ENCODE measurements around the gene MDH2.
"Not testable (repeated sequence)": the region's sequence is repeated elsewhere in the genome, so short reads cannot be mapped to it uniquely, and the experiment has no call there.

Gene MDH2

DNA sequence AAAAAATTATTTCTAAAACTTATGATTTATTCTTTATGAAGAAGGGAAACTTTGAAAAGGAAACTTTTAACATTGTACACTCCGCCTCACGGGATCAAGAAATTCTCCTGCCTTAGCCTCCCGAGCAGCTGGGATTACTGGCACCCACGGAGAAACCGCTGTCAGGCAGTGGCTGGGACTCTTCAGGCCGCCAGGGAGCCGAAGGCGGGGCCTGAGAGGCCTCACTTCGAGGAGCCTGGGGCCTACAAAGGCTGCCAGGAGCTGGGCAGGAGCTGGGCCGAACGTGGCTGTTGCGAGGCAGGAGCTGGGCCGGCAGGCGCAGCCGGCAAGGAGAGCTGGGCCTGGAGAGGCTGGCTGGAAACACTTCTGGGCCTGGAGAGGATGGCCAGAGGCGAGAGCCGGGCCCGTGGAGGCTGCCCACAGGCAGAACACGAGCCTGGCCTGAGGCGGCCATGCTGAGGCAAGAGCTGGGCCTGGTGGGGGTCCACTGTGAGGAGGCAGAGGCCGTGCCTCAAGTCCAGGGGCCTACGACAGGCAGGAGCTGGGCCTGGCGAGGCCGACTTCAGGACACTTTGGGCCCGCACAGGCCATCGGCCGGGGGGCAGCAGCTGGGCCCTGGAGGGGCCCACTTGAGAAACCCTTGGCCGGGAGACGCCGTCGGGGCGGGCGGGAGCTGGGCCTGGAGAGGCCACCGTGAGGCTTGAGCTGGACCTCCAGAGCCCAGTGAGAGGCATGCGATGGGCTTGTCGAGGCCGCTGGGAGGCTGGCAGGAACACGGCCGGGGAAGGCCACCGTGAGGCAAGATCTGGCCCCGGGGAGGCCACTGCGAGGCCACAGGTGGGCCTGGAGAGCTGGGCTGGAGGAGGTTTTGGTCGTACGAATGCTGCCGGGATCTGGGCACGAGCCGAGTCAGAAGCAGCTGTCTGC is 23.7 kb downstream of the MDH2 start:
- DNase-seq (ENCODE audit: low read depth in 2 of 2) = no peak

DNA sequence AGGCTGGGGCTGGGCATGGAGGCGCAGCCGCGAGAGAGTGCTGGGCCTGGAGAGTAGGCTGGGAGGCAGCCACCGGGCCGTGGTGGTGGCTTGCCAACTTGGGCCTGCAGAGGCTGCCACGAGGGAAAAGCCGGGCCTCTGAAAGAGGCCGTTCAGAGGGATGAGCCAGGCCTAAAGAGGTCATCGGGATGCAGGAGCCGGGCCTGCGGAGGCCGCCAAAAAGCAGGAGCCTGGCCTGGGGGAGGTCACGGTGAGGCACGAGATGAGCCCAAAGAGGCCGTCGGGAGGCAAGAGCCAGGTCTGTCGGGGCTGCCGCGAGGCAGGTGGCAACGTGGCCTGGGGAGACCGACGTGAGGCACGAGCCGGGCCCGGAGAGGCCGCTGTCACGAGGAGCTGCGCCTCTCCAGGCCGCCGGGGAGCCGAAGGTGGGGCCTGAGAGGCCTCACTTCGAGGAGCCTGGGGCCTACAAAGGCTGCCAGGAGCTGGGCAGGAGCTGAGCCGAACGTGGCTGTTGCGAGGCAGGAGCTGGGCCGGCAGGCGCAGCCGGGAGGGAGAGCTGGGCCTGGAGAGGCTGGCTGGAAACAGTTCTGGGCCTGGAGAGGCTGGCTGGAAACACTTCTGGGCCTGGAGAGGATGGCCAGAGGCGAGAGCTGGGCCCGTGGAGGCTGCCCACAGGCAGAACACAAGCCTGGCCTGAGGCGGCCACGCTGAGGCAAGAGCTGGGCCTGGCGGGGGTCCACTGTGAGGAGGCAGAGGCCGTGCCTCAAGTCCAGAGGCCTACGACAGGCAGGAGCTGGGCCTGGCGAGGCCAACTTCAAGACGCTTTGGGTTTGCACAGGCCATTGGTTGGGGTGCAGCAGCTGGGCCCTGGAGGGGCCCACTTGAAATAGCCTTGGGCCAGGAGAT is 24.6 kb downstream of the MDH2 start:
- DNase-seq (ENCODE audit: low read depth in 2 of 2) = no peak

DNA sequence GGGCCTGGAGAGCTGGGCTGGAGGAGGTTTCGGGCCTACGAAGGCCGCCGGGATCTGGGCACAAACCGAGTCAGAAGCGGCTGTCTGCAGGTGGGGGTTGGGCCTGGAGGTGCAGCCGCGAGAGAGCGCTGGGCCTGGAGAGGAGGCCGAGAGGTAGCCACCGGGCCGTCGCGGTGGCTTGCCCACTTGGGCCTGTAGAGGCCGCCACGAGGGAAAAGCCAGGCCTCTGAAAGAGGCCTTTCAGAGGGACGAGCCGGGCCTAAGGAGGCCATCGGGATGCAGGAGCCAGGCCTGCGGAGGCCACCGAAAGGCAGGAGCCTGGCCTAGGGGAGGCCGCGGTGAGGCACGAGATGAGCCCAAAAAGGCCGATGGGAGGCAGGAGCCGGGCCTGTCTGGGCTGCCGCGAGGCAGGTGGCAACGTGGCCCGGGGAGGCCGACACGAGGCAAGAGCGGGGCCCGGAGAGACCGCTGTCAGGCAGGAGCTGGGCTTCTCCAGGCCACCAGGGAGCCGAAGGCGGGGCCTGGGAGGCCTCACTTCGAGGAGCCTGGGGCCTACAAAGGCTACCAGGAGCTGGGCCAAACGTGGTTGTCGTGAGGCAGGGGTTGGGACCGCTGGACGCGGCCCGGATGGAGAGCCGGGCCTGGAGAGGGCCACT is 25.6 kb downstream of the MDH2 start:
- no peak for DNase-seq (ENCODE audit: low read depth in 2 of 2)

DNA sequence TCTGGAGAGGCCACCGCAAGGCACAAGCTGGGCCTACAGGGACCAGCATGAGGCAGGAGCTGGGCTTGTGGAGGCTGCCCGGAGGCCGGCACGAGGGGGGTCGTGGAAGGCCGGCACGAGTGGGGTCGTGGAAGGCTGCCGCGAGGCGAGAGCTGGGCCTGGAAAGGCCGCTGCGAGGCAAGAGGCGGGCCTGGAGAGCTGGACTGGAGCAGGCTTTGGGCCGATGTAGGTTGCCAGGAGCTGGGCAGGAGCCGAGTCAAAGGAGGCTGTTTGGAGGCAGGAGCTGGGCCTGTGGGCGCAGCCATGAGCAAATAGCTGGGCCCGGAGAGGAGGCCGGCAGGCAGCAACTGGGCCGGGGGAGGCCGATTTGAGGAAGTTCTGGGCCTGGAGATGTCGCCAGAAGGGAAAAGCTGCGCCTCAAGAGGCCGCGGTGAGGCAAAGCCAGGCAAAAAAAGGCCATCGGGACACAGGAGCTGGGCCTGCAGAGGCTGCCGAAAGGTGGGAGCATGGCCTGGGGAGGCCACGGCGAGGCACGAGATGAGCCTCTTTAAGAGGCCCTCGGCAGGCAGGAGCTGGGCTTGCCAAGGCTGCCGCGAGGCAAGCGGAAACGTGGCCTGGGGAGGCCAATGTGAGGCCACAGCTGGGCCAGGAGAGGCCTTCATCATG is 26.5 kb downstream of the MDH2 start:
- DNase-seq (ENCODE audit: low read depth in 2 of 2) = no peak

DNA sequence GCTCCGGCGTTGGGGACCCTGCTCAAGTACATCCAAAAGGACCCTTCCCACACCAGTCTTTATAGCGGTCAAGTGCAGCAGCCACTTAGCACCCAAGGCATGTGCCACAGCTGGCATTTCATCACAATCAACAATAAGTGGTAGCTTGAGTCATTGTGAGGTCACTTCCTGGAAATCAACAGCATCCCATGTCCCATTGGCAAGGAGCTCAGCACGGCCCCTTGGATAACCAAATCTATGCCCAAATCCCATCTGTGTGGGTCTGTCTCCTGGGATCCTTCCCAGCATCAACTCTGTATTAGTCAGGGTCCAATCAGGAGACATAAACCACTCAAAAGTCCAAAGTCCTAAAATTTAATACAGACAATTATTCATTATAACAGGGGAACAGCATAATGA is 27.1 kb downstream of the MDH2 start:
- DNase-seq (ENCODE audit: low read depth in 2 of 2) = no peak

DNA sequence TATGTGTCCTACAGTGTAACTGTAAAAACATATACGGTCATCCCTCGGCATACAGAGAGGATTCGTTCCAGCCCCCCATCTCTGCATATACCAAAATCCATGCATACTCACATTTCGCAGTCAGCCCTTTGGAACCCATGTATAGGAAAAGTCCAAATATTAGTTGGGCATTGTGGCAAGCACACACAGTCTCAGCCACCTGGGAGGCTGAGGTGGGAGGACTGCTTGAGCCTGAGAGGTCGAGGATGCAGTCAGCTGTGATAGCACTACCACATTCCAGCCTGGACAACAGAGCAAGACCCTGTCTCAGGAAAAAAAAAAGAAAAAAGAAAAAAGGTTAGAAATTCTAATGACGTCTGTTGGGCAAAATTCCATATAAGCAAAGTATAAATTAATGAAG is 29.1 kb downstream of the MDH2 start:
- DNase-seq (ENCODE audit: low read depth in 2 of 2) = no peak

DNA sequence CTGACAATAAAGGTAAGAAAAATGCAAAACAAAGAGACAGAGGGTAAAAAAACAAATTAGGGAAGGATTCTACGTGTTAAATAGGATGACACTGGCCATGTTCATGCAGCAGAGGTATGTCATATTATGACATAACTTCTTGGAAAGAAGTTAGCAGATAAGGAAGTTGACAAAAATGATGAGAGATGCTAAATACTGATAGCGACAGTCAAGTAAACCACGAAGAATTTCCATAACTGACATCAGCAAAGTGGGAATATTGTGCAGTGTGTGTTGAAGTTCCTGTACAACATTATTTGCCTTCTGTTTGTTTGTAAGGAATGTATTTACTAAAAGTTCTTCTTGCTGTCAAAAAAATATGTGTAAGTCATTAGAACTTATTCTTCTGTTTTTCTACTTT is 29.5 kb downstream of the MDH2 start:
- no peak for DNase-seq (ENCODE audit: low read depth in 2 of 2)

DNA sequence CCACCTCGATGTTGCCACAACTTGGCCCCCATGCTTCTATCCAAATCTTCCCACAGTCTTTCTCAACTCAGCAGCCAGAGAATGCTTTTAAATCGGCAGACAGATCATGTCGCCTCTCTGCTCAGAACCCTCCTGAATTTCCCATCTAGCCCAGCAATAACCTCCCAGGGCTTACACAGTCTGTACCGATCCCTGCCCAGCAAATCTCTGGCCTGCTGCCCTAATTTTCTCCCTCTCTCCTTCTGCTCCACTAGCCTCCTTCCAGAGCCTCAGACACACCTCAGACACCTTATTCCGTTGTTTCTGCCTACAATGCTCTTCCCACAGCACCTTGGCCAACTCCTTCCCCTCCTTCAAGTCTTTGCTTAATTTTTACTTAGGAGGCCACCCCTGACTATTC is 32.3 kb downstream of the MDH2 start:
- DNase-seq (ENCODE audit: low read depth in 2 of 2) = no peak

DNA sequence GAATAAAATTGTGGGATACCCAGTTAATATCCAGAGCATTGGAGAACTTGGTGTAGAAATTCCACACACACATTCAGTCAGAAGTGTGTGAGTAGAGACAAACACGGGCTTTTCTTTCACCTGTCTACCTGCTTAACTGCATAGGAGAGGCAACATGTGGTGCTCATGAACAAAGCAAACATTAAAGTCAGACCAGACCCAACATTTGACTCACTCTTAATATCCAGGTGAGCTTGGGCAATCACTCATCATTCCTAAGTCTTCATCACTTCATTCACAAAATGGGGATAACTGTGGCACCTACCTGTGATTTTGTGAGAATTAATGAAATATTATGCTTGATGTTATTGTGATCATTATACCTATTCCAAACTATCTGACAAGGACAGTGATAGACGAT is 36.2 kb downstream of the MDH2 start:
- DNase-seq (ENCODE audit: low read depth in 2 of 2) = not testable (repeated sequence)

DNA sequence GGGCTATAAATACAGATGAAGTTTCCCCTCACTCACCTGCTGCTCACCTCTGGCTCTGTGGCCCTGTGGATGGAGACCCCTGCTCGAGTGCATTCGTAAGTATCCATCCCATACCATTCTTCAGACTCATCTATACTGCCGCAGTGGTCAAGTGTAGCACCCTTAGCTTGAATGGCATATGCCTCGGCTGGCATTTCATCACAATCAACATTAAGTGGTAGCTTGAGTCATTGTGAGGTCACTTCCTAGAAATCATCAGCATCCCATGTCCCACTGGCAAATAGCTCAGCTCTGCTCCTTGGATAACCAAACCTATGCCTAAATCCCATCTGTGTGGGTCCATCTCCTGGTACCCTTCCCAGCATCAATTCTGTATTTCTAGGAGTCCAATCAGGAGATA is 38.2 kb downstream of the MDH2 start:
- DNase-seq (ENCODE audit: low read depth in 2 of 2) = no peak

DNA sequence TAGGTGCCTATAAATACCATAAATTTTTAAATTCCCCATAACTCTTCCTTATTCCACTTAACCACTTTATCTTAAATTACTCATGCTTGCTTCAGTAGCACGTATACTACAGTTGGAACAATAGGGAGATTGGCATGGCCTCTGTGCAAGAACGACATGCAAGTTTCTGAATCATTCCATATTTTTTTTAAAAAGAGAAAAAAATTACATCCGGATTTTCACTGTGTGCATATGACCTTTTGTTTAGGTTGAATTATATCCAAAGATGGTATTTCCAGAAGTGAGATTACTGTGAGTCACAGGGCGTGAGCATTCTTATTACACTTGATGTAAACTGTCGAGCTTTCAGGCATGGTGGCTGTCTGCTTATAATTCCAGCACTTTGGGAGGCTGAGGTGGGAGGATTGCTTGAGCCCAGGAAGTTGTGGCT is 39.5 kb downstream of the MDH2 start:
- DNase-seq (ENCODE audit: low read depth in 2 of 2) = not testable (repeated sequence)

DNA sequence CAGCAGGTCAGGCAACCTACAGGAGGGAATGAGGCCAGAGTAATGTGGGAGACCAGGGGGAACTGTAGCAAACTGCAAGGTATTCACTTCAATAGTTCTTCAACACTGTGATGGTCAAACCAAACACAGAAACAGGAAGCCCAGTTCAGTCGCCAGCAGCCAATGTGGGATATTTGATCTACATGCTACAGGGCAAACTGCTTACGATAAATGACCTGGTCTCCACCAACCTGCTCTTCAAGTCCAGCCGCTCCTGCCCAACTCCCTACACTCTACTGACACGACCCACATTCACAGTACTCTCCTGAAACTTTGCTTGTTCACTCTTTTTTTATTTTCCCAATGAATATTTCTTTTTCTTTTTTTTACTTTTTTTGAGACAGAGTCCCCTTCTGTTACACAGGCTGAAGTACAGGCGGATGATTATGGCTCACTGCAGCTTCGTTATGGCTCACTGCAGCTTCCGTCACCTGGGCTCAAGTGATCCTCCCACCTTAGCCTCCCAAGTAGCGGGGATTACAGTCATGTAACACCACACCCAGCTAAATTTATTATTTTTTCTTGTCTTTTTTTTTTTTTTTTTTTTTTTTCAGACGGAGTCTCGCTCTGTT is 42.1 kb downstream of the MDH2 start:
- DNase-seq (ENCODE audit: low read depth in 2 of 2) = no peak

DNA sequence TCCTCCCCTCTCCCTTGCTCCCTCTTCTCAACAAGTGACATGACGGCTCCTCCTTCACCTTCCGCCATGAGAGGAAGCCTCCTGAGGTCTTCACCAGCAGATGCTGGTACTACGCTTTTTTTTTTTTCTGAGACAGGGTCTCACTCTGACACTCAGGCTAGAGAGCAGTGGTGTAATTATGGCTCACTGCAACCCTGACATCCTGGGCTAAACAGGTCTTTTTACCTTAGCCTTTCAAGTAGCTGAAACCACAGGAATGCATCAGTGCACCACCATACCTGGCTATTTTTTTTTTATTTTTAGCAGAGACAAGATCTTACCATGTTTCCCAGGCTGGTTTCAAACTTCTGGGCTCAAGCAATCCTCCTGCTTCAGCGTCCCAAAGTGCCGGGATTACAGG is 43.6 kb downstream of the MDH2 start:
- no peak for DNase-seq (ENCODE audit: low read depth in 2 of 2)

DNA sequence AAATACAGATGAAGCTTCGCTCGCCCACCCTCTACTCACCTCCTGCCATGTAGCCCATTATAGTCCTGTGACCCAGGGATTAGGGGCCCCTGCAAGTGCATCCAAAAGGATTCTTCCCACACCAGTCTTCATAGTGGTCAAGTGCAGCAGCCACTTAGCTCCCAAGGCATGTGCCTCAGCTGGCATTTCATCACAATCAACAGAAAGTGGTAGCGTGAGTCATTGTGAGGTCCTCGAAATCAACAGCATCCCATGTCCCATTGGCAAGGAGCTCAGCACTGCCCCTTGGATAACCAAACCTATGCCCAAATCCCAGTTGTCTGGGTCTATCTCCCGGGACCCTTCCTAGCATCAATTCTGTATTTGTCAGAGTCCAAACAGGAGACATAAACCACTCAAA is 45.6 kb downstream of the MDH2 start:
- DNase-seq (ENCODE audit: low read depth in 2 of 2) = not testable (repeated sequence)

DNA sequence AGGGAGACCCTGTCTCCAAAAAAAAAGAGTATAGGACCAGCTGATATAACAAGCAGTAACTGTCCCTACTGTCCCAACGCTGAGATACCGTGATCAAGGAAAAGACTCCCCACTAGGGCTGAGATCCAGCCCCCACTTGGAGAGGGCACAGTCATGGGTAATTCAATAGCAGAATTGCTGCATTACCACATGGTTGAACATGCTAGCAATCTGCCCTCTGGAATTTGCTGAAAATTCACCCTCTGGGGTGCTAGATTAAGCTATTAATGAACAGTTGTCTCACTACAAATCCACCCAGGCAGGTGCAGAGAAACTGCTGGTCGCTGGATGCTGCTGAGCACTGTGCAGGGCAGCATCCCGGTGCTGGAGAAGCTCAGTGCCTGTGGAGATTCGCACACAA is 46.4 kb downstream of the MDH2 start:
- not testable (repeated sequence) for DNase-seq (ENCODE audit: low read depth in 2 of 2)

DNA sequence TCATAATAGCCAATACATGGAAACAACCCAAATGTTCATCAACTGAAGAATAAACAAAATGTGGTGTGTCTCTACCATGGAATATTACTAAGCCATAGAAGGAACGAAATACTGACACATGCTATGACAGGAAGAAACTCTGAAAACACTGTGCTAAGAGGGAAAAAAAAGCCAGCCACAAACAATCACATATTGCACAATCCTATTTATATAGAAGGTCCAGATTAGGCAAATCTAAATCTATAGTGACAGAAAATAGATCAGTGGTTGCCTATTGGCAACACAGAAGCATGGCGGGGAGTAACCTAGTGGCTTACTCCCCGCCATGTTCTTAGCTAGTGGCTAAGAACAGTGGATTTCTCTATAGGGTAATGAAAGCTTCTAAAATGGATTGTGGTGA is 48.0 kb downstream of the MDH2 start:
- no peak for DNase-seq (ENCODE audit: low read depth in 2 of 2)

DNA sequence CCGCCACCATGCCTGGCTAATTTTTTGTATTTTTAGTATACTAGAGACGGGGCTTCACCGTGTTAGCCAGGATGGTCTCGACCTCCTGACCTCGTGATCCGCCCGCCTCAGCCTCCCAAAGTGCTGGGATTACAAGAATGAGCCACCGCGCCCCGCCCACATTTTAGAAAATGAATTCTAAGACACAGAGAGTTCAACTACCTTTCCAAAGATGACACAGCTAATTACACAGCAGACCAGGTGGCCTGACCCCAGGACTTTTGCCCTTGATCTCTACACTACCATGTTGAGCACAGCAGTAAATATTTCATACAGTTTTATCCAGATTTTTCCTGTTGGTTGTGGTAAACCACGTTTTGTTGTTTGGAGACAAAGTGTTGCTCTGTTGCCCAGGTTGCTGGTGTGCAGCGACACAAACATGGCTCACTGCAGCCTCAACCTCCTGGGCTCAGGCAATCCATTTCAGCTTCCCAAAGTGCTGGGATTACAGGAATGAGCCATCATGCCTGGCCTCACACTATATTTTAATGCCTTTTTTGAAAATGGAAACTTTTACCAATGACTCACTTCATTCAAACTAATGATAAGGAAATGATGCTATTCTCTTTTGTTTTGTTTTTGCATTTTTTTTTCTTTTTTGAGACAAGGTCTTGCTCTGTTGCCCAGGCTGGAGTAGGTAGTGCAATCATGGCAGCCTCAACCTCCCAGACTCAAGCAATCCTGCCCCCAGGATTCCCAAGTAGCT is 54.0 kb downstream of the MDH2 start:
- not testable (repeated sequence) for DNase-seq (ENCODE audit: low read depth in 2 of 2)

DNA sequence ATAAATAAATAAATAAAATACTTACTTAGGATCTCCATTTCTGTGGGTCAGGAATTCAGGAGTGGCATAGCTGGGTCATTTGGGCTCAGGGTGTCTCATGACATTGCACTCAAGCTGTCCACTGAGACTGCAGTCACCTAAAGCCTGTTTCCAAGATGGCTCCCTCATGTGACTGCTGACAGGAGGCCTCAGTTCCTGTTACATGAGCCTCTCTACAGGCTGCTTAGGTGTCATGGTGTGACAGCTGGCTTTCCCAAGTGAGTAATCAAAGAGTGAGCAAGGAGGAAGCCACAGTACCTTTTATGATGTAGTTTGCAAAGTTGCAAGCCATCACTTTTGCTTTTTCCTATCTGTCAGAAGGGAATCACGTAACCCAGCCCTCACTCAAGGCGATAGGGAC is 55.9 kb downstream of the MDH2 start:
- DNase-seq (ENCODE audit: low read depth in 2 of 2) = not testable (repeated sequence)

DNA sequence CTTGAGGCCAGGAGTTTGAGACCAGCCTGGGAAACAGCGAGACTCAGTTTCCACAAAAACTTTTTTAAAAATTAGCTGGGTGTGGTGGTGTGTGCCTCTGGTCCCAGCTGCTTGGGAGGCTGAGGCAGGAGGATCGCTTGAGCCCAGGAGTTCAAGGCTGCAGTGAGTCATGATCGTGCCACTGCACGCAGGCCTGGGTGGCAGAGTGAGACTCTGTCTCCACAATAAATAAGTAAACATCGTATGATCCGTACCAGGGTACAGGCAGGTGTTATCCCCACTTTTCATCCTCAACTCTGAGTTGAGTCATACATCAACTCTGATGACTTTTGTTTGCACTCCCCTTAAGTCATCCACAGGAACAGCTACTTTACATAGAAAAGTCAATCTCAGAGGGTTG is 58.2 kb downstream of the MDH2 start:
- DNase-seq (ENCODE audit: low read depth in 2 of 2) = not testable (repeated sequence)

DNA sequence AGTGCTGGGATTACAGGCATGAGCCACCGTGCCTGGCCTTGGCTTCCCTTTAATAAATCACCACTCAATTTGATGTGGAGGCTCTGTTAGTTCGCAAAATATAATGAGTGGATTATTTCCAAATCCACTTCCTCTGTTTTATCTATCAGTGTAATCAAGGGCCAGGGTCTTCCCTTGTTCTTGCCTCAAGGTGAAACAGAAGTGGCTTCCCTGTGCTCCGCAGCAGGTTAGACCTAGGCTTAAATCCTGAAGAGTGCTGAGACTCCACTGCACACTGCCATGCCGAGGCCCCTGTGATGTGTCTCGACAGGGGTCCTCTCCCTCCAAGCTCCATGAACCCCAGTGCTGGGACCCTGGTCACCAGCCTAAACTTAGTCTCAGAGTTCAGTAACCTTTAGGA is 59.0 kb downstream of the MDH2 start:
- no peak for DNase-seq (ENCODE audit: low read depth in 2 of 2)
